Measurements from ENCODE around the gene ARF3.

The ARF3 gene

GRCh38 chr12:48980953-48981756, 23.9 kb upstream of the ARF3 start:
- DNase-seq, result no peak

DNA sequence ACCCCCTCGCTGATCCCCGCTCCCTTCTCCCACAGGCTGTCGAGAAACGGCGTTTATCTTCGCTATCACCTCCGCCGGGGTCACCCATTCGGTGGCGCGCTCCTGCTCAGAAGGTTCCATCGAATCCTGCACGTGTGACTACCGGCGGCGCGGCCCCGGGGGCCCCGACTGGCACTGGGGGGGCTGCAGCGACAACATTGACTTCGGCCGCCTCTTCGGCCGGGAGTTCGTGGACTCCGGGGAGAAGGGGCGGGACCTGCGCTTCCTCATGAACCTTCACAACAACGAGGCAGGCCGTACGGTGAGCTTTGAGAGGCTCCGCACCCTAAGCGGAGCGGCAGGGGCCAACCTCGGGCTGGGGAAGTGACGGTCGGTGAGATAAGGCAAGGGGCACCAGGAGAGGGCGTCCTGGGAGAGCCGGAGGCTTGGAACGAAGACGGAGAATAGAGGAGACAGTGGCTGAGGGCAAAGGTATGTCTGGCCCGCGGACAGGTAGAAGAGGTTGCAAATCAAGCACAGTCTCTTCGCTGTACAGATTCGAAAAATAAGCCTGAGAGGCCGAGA, 23.2 kb upstream of the ARF3 start:
- DNase-seq, result no peak

GRCh38 chr12:48979602-48980388, 22.5 kb upstream of the ARF3 start:
- DNase-seq, result no peak

DNA sequence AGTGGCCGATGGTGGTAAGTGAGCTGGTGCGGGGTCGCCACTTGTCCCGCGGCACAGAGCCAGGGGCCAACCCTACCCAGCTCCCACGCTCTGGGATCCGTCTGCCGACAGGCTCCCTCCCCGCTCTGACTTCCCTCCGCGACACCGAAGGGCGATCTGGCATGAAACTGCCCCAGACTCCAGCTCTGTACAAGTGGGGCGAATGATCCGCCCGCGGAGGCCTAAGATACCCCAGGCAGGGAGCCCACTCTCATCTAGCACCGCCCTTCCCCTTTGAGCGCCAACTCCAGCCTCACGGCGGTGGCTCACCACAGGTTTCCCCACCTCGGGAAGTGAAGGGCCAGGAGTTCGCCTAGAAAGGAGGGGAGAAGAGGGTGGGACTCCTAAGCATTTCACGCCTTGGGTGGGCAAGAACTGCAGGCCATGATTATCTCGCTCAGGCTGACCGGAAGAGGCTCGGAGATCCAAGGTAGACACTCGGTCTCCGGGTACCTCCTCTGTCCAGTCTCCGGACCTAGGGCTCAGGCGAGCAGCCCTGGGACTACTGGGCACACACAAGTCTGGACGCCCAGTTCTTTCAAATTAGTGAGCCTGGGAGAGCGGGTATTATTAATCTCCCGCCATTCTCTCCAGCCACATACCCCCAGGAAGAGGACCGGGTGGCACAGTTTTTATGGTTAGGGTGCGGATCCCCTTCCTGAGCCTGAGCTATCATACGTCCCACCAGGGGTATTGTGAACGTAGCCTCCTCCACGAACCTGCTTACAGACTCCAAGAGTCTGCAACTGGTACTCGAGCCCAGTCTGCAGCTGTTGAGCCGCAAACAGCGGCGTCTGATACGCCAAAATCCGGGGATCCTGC, 21.7 kb upstream of the ARF3 start:
- no peak for DNase-seq

- DNase-seq, result no peak
These were observed 21.0 kb upstream of the ARF3 start, which contains the start of gene WNT1 for GRCh38 chr12:48978291-48978740. TSS of gene WNT1 (plus strand) at chr12:48978322. CDS start at chr12:48978651, 329 bp downstream.

DNA sequence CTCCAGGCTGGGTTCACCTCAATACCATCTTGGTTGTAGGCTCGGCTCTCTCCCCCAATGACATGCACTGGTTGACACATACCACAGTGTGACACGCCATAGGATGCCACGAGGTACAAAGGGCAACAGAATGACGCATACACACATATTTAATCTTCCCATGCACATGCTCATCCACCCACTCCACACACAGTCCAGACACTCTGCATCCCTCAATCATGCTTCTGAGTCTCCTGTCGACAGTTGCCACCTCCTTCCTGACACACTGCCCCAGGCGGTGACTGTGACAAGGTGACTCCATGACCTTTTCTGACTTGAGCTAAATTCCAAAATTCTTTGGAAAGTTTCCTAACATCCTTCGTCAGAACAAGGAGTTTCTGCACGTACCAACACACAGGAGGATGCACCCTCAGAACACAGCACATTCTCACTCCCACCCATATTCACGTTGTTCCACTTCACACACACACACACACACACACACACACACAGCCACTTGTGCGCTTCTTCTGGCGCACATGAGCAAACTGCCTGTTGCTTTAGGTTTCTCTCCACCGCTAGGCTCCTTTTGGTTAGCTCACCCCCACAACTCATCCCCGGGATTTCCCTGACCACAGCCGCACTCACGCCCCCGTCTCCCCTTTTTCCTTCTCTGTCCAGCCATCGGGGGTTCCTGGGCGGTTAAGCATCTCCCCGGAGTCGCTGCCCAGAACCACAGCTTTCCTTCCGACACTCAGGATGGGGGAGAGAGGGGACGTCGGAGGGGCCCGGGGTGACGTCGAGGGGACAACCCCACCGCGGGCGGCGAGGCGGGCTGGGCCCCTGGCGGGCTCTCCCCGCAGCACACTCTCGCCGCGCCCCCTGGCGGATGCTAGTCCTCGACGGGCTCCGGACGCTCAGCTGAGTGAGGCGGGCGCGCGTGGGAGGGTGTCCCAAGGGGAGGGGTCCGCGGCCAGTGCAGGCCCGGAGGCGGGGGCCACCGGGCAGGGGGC, 20.3 kb upstream of the ARF3 start:
- no peak for DNase-seq

DNA sequence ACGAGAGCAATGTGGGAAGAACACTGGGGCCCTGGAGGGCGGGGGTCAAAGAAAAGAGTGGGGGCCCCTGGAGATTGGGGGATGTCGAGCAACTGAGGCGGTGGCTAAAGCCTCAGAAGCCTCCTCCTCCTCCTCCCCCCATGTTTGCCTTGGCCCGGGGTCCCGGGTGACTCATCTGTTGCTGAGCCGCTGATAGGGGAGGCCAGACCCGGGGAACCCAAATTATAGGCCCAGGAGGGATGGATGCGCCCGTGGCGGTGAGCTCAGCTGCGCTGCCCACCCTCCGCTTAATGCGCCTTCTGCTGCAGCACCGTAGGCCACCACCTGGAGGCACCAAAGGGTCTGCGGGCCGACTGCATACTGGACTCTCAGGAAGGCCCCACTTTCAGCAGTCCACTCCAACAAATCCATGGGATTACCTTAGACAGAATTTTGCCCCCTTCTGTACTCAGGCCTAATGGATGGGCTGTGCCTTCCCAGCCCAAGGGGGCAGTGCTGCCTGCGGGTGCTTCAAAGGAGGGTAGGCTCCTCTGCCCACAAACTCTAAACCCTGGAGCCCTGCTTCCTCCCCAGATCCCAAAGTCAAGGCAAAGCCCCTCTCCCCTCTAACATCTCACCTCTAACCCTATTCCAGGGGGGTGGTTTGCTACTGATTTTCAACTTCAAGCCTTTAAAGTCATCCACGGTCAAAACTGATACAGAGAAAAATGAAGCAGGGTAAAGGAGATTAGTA, 16.8 kb upstream of the ARF3 start:
- no peak for DNase-seq

GRCh38 chr12:48973531-48973930, 16.2 kb upstream of the ARF3 start:
- no peak for DNase-seq

DNA sequence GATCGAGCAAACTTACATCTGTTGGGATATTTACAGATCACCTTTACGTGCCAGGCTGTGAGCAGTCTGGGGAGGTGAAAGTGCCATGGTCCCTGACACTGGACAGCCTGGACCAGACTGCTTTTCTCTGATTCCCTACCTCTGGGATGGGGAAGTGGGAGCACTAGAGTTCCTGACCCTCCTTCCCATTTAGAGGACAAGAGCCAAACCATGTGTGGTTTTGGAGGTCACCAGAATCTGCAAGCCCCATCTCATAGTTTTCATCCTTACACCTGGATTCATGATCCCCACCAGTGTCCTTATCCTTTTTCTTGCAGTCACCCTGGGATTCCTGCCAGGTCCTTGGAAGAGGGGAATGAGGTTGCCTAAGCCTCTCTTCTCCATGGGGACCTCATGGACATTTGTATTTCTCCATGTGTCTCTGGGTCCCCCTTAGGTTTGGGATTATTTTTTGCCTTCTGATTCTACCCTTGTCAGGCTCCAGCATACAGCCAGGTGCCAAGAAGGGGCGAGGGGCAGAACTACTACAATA, 15.7 kb upstream of the ARF3 start:
- no peak for DNase-seq

GRCh38 chr12:48972213-48972951, 15.1 kb upstream of the ARF3 start:
- no peak for DNase-seq

- DNase-seq, result no peak
These were observed 13.5 kb upstream of the ARF3 start for GRCh38 chr12:48970702-48971334.

- DNase-seq, result no peak
These were observed 12.8 kb upstream of the ARF3 start for GRCh38 chr12:48969833-48970701.

GRCh38 chr12:48969160-48969771, 12.0 kb upstream of the ARF3 start:
- DNase-seq, result no peak

DNA sequence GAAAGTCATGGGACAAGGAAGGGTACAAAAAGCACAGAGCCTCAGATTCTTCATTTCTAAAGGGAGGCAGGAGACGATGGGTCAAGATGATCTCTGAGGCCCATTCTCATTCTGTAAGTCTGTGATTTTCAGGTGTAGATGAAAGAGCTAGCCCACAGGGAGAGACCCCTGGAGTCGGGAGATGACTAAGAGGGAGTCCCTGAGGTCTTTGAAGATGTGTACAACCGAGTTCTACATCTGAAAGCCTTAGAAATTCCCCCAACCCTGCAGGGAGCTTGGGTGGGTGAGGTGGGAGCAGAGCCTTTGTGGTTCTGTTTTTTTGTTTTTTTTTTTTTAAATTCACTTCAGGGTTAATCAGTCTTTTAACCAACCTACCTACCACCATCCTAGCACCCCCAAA, 11.2 kb upstream of the ARF3 start:
- DNase-seq, result no peak

DNA sequence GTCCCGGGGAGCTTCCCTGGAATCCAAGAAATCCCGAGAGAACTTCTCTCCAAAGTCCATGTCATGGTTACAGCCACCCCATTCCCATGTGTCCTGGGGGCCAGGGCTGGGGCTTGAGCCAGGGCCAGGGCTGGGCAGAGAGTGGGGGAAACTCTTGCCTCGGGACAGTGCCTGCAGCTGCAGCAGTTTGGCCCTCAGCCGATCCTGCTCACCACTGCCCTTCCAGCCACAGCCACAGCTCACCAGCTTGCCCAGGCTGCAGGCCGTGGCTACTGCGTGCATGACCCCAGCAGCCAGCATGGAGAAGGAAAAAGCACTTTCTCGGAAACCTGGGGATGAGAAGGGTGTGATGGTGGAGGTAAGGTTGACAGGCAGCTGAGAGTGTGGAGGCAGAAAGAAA, 10.7 kb upstream of the ARF3 start:
- DNase-seq, result no peak

DNA sequence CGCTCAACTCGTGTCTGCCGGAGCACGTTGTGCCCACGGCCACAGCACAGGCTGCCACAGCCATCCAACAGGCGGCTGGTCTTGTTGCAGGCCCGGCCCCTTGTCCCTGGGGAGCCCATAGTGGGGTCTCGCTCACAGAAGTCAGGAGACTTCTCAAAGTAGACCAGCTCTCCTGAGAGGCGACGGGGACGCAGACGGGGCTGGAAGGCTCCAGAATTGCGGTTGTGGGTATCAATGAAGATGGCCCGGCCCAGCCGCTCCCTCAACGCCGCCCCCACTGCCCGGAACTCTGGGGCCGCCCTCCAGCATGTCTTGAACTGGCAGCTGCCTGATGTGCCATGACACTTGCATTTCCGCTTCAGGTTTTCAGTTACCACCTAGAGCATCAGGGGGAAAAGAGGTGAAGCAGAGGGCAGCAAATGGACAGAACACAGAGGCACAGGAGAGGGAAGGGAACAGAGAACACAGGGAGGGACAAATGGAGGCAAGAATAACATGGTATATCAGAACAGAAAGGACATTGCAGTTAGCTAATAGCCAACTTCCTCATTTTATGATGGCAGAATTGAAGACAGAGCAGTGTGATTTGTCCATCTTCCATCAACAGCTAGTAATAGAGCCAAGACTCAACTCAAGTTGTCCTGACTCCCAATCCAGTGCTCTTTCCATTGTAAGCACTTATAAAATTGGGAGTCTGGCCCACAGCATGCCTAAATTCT, 9.0 kb upstream of the ARF3 start:
- DNase-seq, result no peak

DNA sequence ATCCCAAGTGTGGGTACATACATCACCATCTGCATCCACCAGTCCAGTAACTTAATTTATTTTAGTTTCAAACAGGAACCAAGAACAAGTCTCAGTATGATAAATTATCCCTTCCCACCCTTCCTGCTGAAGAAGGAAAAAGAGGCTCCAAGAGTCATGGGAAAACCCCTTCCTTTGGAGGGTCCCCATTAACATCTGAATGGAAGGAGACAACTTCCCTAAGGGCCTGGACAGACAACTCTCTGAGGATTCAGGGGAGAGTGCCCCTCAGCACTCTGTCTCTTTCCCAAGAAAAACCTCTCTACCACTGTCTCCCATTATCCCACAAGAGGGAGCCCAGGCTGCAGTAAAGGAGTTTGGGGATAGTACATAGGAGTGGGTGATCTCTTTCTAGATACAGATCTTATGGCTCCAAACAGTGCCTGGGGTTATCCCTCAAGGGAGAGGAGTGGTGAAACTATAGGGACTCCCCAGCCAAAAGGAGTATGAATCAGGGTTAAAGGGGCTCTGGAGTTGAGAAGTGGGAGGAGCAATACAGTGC, 8.1 kb upstream of the ARF3 start:
- no peak for DNase-seq
